SK-MEL-5 (cell line): Measurements from ENCODE around the gene FAM98C. TPM values are rescaled to one million over a fixed set of nuclear protein-coding genes. Genes with fewer than 3 reads are reported as not detected.

ENCODE experiments used
- total RNA-seq: library from RNA; depleted of rRNA; stranded (reverse); fragments of >200 nt; shearing (Covaris generic); gene quantifications from 2 replicates; pipeline ENCODE4 v1.2.3, GENCODE V29; 2014; rRNA removed

The FAM98C gene
- total RNA-seq, 1 experiment from 2014 or later, result 6.9 TPM

Other genes starting within 250 kb of the FAM98C start
- 1.7 and 2.5 TPM in 2 replicates for gene DPF1, start 178.9 kb upstream of the FAM98C start, total RNA-seq
- not detected in 2 replicates for gene PPP1R14A, start 146.7 kb upstream of the FAM98C start, total RNA-seq
- gene SPINT2, start 138.5 kb upstream of the FAM98C start, total RNA-seq, result not detected in 2 replicates
- not detected in 2 replicates for gene C19orf33, start 98.8 kb upstream of the FAM98C start, total RNA-seq
- 106 and 124 TPM in 2 replicates for gene YIF1B, start 87.1 kb upstream of the FAM98C start, total RNA-seq
- 0.05 and 0.16 TPM in 2 replicates for gene KCNK6, start 83.2 kb upstream of the FAM98C start, total RNA-seq
- gene CATSPERG, start 67.3 kb upstream of the FAM98C start, total RNA-seq, result 0.11 and 1.9 TPM in 2 replicates
- 279 and 300 TPM in 2 replicates for gene PSMD8, start 28.5 kb upstream of the FAM98C start, total RNA-seq
- gene GGN, start 15.1 kb upstream of the FAM98C start, total RNA-seq, result not detected in 2 replicates
- gene SPRED3, start 14.4 kb upstream of the FAM98C start, total RNA-seq, result 0.05 and 0.42 TPM in 2 replicates
- not detected in 2 replicates for gene RASGRP4, start 23.1 kb downstream of the FAM98C start, total RNA-seq
- 0.03 TPM in 1 of 2 replicates, not detected in the other for gene RYR1, start 30.6 kb downstream of the FAM98C start, total RNA-seq
- 0.29 TPM in 1 of 2 replicates, not detected in the other for gene MAP4K1, start 214.9 kb downstream of the FAM98C start, total RNA-seq
- gene EIF3K, start 216.1 kb downstream of the FAM98C start, total RNA-seq, result 257 and 294 TPM in 2 replicates
- 69.8 and 108 TPM in 2 replicates for gene ACTN4, start 244.6 kb downstream of the FAM98C start, total RNA-seq